SK-N-SH treated with all-trans-retinoic acid at 6 μM for 48 hours (cell line): Measurements from ENCODE around the gene SLC12A4.

Source experiments
- ATAC-seq: fragments of 200-7000 bp; cut with Tn5 transposase; 3 replicates; pipeline ENCODE4 v1.9.1; 2020; ENCODE audit warnings: mild to moderate bottlenecking, moderate library complexity
- ARNTL ChIP-seq: fragments of 450-650 bp; formaldehyde crosslinking; IDR thresholded peaks from 2 replicates; pipeline ENCODE4 v1.5.0; 2020; ENCODE audit warnings: low read depth, mild to moderate bottlenecking, moderate library complexity, borderline replicate concordance
- CREB5 ChIP-seq: fragments of 250-450 bp; sonication (Bioruptor Pico); IDR thresholded peaks from 2 replicates; pipeline ENCODE4 v1.5.1; 2020; ENCODE audit warnings: low read depth, mild to moderate bottlenecking, moderate library complexity
- CSDC2 ChIP-seq: fragments of 250-450 bp; sonication (Bioruptor Pico); IDR thresholded peaks from 2 replicates; pipeline ENCODE4 v1.5.0; 2020; ENCODE audit warnings: mild to moderate bottlenecking, moderate library complexity
- CSRNP3 ChIP-seq: fragments of 250-450 bp; sonication (Bioruptor Pico); IDR thresholded peaks from 2 replicates; pipeline ENCODE4 v1.5.1; 2021; ENCODE audit warnings: mild to moderate bottlenecking, moderate library complexity
- GLIS3 ChIP-seq: fragments of 250-450 bp; sonication (Bioruptor Pico); IDR thresholded peaks from 2 replicates; pipeline ENCODE4 v1.5.0; 2020; ENCODE audit warnings: mild to moderate bottlenecking, moderate library complexity
- ISL1 ChIP-seq: fragments of 250-450 bp; sonication (Bioruptor Pico); IDR thresholded peaks from 2 replicates; pipeline ENCODE4 v2.1.2; 2022; ENCODE audit warnings: mild to moderate bottlenecking, moderate library complexity
- OSR1 ChIP-seq: fragments of 250-450 bp; sonication (Bioruptor Pico); IDR thresholded peaks from 2 replicates; pipeline ENCODE4 v1.8.0; 2022; ENCODE audit warnings: moderate library complexity, mild to moderate bottlenecking, inconsistent platforms
- PPARA ChIP-seq: fragments of 250-450 bp; sonication (Bioruptor Pico); IDR thresholded peaks from 2 replicates; pipeline ENCODE4 v1.5.0; 2020; ENCODE audit warnings: mild to moderate bottlenecking, borderline replicate concordance
- SNAI2 ChIP-seq: fragments of 250-450 bp; sonication (Bioruptor Pico); IDR thresholded peaks from 2 replicates; pipeline ENCODE4 v1.5.0; 2020; ENCODE audit warnings: mild to moderate bottlenecking, moderate library complexity
- TCF4 ChIP-seq: fragments of 250-450 bp; sonication (Bioruptor Pico); IDR thresholded peaks from 2 replicates; pipeline ENCODE4 v1.8.0; 2021; ENCODE audit warnings: mild to moderate bottlenecking, moderate library complexity, borderline replicate concordance
- TOX ChIP-seq: fragments of 250-450 bp; sonication (Bioruptor Pico); IDR thresholded peaks from 2 replicates; pipeline ENCODE4 v1.8.0; 2021; ENCODE audit warnings: mild to moderate bottlenecking, moderate library complexity, borderline replicate concordance
- TSHZ2 ChIP-seq: fragments of 250-450 bp; sonication (Bioruptor Pico); IDR thresholded peaks from 2 replicates; pipeline ENCODE4 v1.5.0; 2020; ENCODE audit warnings: mild to moderate bottlenecking, moderate library complexity
- ZC3H10 ChIP-seq: fragments of 250-450 bp; sonication (Bioruptor Pico); IDR thresholded peaks from 2 replicates; pipeline ENCODE4 v1.5.1; 2021; ENCODE audit warnings: mild to moderate bottlenecking, moderate library complexity
- ZFP3 ChIP-seq: fragments of 250-450 bp; sonication (Bioruptor Pico); IDR thresholded peaks from 2 replicates; pipeline ENCODE4 v1.5.0; 2020; ENCODE audit warnings: mild to moderate bottlenecking, moderate library complexity
- ZFP30 ChIP-seq: fragments of 450-650 bp; formaldehyde crosslinking; IDR thresholded peaks from 2 replicates; pipeline ENCODE4 v1.5.0; 2022; ENCODE audit warnings: mild to moderate bottlenecking, moderate library complexity
- ZNF70 ChIP-seq: fragments of 450-650 bp; formaldehyde crosslinking; IDR thresholded peaks from 2 replicates; pipeline ENCODE4 v1.5.0; 2020; ENCODE audit warnings: mild to moderate bottlenecking, moderate library complexity
- ZNF8 ChIP-seq: fragments of 450-650 bp; formaldehyde crosslinking; IDR thresholded peaks from 2 replicates; pipeline ENCODE4 v1.5.0; 2020; ENCODE audit warnings: mild to moderate bottlenecking, moderate library complexity
- TF ChIP-seq, protein P1 (sequence below): fragments of 250-450 bp; sonication (Bioruptor Pico); IDR thresholded peaks from 2 replicates; pipeline ENCODE4 v1.8.0; 2020; ENCODE audit warnings: mild to moderate bottlenecking, moderate library complexity, borderline replicate concordance

Gene SLC12A4

GRCh38 chr16:67951485-67951884, 17.0 kb downstream of the SLC12A4 start:
- no peak for ATAC-seq
- TF ChIP-seq CREB5 (CRISPR knock-in tag) (no peak), PPARA (CRISPR knock-in tag) (no peak), SNAI2 (CRISPR knock-in tag) (no peak), ZNF70 (no peak), ZFP3 (no peak), OSR1 (CRISPR knock-in tag) (no peak), CSRNP3 (CRISPR knock-in tag) (no peak), CSDC2 (CRISPR knock-in tag) (no peak), ZC3H10 (no peak)
- TF ChIP-seq, protein P1, sequence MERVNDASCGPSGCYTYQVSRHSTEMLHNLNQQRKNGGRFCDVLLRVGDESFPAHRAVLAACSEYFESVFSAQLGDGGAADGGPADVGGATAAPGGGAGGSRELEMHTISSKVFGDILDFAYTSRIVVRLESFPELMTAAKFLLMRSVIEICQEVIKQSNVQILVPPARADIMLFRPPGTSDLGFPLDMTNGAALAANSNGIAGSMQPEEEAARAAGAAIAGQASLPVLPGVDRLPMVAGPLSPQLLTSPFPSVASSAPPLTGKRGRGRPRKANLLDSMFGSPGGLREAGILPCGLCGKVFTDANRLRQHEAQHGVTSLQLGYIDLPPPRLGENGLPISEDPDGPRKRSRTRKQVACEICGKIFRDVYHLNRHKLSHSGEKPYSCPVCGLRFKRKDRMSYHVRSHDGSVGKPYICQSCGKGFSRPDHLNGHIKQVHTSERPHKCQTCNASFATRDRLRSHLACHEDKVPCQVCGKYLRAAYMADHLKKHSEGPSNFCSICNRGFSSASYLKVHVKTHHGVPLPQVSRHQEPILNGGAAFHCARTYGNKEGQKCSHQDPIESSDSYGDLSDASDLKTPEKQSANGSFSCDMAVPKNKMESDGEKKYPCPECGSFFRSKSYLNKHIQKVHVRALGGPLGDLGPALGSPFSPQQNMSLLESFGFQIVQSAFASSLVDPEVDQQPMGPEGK, result no peak

DNA sequence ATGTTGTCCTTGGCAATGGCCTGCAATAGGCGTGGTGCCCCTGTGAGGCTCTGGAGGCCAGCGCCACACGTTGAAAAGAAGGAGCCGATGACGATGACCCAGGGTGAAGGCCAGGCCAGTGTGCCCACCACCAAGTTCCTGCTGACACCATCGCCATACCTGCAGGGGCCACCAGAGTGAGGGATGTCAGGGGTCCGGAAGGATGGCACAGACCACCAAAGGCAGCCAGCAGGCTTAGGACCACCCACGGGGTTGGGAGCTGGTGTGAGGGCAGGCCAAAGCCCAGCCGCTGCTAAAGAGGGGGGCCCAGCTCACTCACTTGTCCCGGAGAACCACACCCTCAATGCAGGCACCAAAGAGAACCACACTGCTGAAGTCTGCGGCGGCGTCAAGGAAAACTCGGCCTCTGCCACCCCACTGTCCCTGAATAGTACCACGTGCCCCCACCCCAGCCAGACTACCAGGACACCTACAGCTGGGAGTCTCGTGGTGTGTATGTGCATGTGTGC, 18.0 kb downstream of the SLC12A4 start:
- ATAC-seq, result no peak
- TF ChIP-seq PPARA (CRISPR knock-in tag) (no peak), CSDC2 (CRISPR knock-in tag) (no peak)

DNA sequence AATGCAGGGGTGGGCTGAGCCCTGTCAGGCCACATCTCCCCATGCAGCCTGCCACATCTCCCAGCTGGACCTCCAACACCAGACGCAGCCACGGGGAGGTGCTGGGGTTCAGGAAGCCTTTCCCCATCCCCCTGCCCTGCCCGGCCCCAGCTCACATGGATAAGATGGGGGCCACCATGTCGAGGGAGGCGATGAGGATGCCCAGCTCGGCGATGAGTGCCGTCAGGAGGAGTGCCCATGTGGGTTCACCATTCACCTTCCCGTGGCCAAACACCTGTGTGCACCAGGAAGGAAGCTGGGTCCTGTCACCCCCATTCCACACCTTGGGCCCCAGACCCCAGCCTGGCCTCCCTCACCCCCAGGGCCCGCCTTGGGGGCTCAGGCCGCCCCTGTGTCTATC, 18.8 kb downstream of the SLC12A4 start:
- TF ChIP-seq CREB5 (CRISPR knock-in tag), result no peak
- TF ChIP-seq, protein P1, result no peak
- no peak for TF ChIP-seq TOX (CRISPR knock-in tag)
- no peak for ATAC-seq

GRCh38 chr16:67948015-67948414, 20.4 kb downstream of the SLC12A4 start:
- ATAC-seq, result no peak

More at GRCh38 chr16:67948015-67948414, 20.4 kb downstream of the SLC12A4 start:
- TF ChIP-seq ZFP30 (CRISPR knock-in tag) (no peak), ARNTL (CRISPR knock-in tag) (no peak), ISL1 (CRISPR knock-in tag) (no peak), CSRNP3 (CRISPR knock-in tag) (no peak), ZNF8 (CRISPR knock-in tag) (no peak), GLIS3 (no peak), TCF4 (CRISPR knock-in tag) (no peak), ZC3H10 (no peak), TSHZ2 (CRISPR knock-in tag) (no peak), CSDC2 (CRISPR knock-in tag) (no peak), ZNF70 (no peak), CREB5 (CRISPR knock-in tag) (no peak)
- TF ChIP-seq, all 23 proteins: peak for 0
